Measurements from ENCODE around the gene APOBEC2. TPM values are rescaled to one million over a fixed set of nuclear protein-coding genes. Genes with fewer than 3 reads are reported as not detected.

The APOBEC2 gene
- total and polyA plus RNA-seq, 2 of the 13 experiments (the other 11 are each of a cell fraction or from before 2014, with no cell fraction given), result 0.09 TPM; not detected in 1

- peak; percentile 75; the same call in 1 of the 2 replicates for TF ChIP-seq FOXM1 (CRISPR knock-in tag; IDR thresholded peaks at IDR 0.05)
- no peak for TF ChIP-seq RARG (CRISPR knock-in tag; IDR thresholded peaks at IDR 0.05; ENCODE audit: low read depth)
- TF ChIP-seq POLR2AphosphoS2 (IDR thresholded peaks at IDR 0.05; ENCODE audit: low read depth, low read length), result no peak
- TF ChIP-seq ZNF572 (CRISPR knock-in tag; IDR thresholded peaks at IDR 0.05), result 0 out of 2 replicates have a peak, but pooled peaks have one; percentile 58
- no peak for TF ChIP-seq ZNF432 (CRISPR knock-in tag; IDR thresholded peaks at IDR 0.05; ENCODE audit: borderline replicate concordance)
- no peak; the same call in 1 of the 2 replicates for TF ChIP-seq ZNF850 (CRISPR knock-in tag; conservative IDR thresholded peaks at IDR 0.05)
- no peak for TF ChIP-seq ZBTB42 (CRISPR knock-in tag; IDR thresholded peaks at IDR 0.05)
- TF ChIP-seq ZNF558 (CRISPR knock-in tag; IDR thresholded peaks at IDR 0.05; ENCODE audit: borderline replicate concordance), result no peak
- TF ChIP-seq ZNF225 (CRISPR knock-in tag; IDR thresholded peaks at IDR 0.05), result no peak; the same call in 1 of the 2 replicates
- TF ChIP-seq RAD51 (IDR thresholded peaks at IDR 0.05; ENCODE audit: borderline replicate concordance), result no peak
- TF ChIP-seq ZNF431 (CRISPR knock-in tag; IDR thresholded peaks at IDR 0.05; ENCODE audit: borderline replicate concordance, low read depth), result no peak; the same call in 1 of the 2 replicates
- TF ChIP-seq ZNF557 (CRISPR knock-in tag; IDR thresholded peaks at IDR 0.05), result 0 out of 2 replicates have a peak, but pooled peaks have one; percentile 22
- no peak for TF ChIP-seq ZNF577 (CRISPR knock-in tag; IDR thresholded peaks at IDR 0.05; ENCODE audit: borderline replicate concordance, low read depth)
- TF ChIP-seq ZFP37 (CRISPR knock-in tag; IDR thresholded peaks at IDR 0.05; ENCODE audit: borderline replicate concordance), result 0 out of 2 replicates have a peak, but pooled peaks have one; percentile 50
- TF ChIP-seq BCL3 (CRISPR knock-in tag; IDR thresholded peaks at IDR 0.05), result no peak; the same call in 1 of the 2 replicates
- no peak for TF ChIP-seq ZNF382 (CRISPR knock-in tag; IDR thresholded peaks at IDR 0.05; ENCODE audit: borderline replicate concordance)
- TF ChIP-seq TCF7 (IDR thresholded peaks at IDR 0.05; ENCODE audit: low read depth), result no peak
- TF ChIP-seq JUNB (CRISPR knock-in tag; IDR thresholded peaks at IDR 0.05; ENCODE audit: borderline replicate concordance), result no peak
- peak; percentile 59 for TF ChIP-seq ASH2L (IDR thresholded peaks at IDR 0.05; ENCODE audit: insufficient read length, low read depth, low read length)
- TF ChIP-seq BATF2 (CRISPR knock-in tag; IDR thresholded peaks at IDR 0.05), result no peak
- TF ChIP-seq ATF1 (CRISPR knock-in tag; IDR thresholded peaks at IDR 0.05), result peak; percentile 34; the same call in 1 of the 2 replicates
- peak; percentile 3; the same call in 1 of the 2 replicates for TF ChIP-seq MAX (IDR thresholded peaks at IDR 0.05)
- no peak for TF ChIP-seq MTA3 (CRISPR knock-in tag; IDR thresholded peaks at IDR 0.05)
- no peak for TF ChIP-seq CENPBD1 (CRISPR knock-in tag; IDR thresholded peaks at IDR 0.05; ENCODE audit: borderline replicate concordance, low read depth)
- TF ChIP-seq, protein P1, sequence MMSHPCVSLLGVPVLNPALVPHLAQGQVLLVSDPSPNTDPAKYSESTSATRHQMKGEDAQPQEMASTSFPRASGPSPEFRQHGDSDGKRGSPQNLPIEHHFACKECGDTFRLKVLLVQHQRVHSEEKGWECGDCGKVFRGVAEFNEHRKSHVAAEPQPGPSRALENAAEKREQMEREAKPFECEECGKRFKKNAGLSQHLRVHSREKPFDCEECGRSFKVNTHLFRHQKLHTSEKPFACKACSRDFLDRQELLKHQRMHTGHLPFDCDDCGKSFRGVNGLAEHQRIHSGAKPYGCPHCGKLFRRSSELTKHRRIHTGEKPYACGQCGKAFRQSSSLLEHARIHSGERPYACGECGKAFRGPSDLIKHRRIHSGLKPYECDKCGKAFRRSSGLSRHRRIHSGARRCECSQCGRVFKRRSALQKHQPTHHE (CRISPR knock-in tag; IDR thresholded peaks at IDR 0.05; ENCODE audit: borderline replicate concordance), result 0 out of 2 replicates have a peak, but pooled peaks have one; percentile 9
- no peak; the same call in 1 of the 2 replicates for TF ChIP-seq ZNF12 (CRISPR knock-in tag; IDR thresholded peaks at IDR 0.05)
- TF ChIP-seq ZBTB8A (CRISPR knock-in tag; IDR thresholded peaks at IDR 0.05; ENCODE audit: borderline replicate concordance, low read depth), result no peak
Measured at GRCh38 chr6:41073203-41073967, 20.4 kb downstream of the APOBEC2 start (continued).
